ENCODE results near the gene VAMP5. TPM values are rescaled to one million over a fixed set of nuclear protein-coding genes. Genes with fewer than 3 reads are reported as not detected.
"Not testable (repeated sequence)": the region's sequence is repeated elsewhere in the genome, so short reads cannot be mapped to it uniquely, and the experiment has no call there.

Gene VAMP5
- total and polyA plus RNA-seq, 10 donors, result 58.5 to 129 (median 72.1) TPM

DNA sequence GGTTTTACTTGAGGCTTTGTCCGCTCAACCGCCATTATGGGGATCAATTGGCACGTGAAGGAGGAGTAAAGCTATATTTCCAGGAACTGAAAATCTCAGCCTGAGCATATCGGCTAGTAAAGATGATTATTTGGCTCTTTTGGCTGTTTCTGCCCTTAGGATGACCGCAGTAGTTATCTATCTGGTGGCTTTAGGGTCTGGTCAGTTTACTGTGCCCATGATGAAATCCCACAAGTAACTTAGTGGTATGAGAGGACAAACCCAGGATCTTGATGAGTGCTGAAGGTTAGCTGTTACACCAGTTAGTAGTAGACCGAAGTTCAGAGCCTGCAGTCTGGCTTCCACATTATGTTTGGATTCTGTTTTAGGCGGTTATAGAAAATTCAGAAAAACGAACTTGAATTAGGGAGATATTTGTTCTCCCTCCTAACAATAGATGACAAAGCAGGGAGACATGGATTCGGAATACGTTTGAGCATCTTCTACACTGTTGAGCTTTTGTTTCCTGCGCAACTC is 44.0 kb upstream of the VAMP5 start:
- intact Hi-C loops (cut with DNase I; ENCODE audit: low total_unique reads), result no loop called here
- no peak for TF ChIP-seq POLR2AphosphoS5 (IDR thresholded peaks at IDR 0.05)
- no peak for TF ChIP-seq CTCF (IDR thresholded peaks at IDR 0.05 in 8 of 11, conservative IDR thresholded peaks at IDR 0.05 in 3 of 11)
- Histone ChIP-seq H3K4me1 (peaks cover 20 to 71% (median 41%) of the 10 kb centered on the region in 6 donors), H3K27me3 (replicated peaks in 1 of 7) (no peaks in the 10 kb centered on the region), H3K27ac (peak overlapping the region; percentile 92 to 99 (median 99)), H3K36me3 (peaks cover 3 to 45% (median 41%) of the 10 kb centered on the region in 6 donors), H3K4me3 (peak overlapping the region; percentile 78 to 97 (median 88)), H3K9me3 (no peaks in the 10 kb centered on the region)
- 6 to 8% (median 7%) methylated on average over 11 of the region's 11 CpGs for WGBS, 5 donors
- no peak for DNase-seq

- Histone ChIP-seq H3K36me3 (peaks cover 3 to 56% (median 52%) of the 10 kb centered on the region in 6 donors), H3K4me1 (peaks cover 20 to 62% (median 40%) of the 10 kb centered on the region in 6 donors), H3K4me3 (peak overlapping the region in 6 of 8 donors; percentile 78 to 97 (median 88)), H3K9me3 (no peaks in the 10 kb centered on the region), H3K27ac (peak overlapping the region in 3 of 8 donors; percentile 92 to 99 (median 99)), H3K27me3 (replicated peaks in 1 of 7) (no peaks in the 10 kb centered on the region)
- intact Hi-C loops (cut with DNase I; ENCODE audit: low total_unique reads), result no loop called here
- DNase-seq, result no peak
- TF ChIP-seq POLR2A (IDR thresholded peaks at IDR 0.05) (no peak), CTCF (IDR thresholded peaks at IDR 0.05 in 8 of 11, conservative IDR thresholded peaks at IDR 0.05 in 3 of 11) (no peak)
- 45 to 60% (median 55%) methylated on average over 4 of the region's 4 CpGs for WGBS, 5 donors
Observed at GRCh38 chr2:85541262-85541661, 43.0 kb upstream of the VAMP5 start.

DNA sequence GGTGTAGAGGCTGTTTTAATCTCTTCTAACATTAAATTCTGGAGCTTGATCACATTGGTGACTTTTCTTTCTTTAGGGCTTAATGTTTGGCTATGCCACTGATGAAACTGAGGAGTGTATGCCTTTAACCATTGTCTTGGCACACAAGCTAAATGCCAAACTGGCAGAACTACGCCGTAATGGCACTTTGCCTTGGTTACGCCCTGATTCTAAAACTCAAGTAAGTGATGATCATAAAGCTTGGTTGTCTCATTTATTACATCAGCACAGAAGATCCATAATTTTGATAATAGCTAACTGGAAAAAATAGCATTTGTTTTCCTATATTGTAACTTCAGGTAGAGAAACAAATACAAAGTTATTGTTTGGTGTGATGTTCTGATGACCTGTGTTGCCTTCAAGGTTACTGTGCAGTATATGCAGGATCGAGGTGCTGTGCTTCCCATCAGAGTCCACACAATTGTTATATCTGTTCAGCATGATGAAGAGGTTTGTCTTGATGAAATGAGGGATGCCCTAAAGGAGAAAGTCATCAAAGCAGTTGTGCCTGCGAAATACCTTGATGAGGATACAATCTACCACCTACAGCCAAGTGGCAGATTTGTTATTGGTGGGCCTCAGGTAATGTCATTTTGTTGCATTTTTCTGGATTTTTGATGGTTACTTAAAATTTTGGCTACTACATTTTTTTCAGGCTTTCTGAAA is 42.3 kb upstream of the VAMP5 start:
- Histone ChIP-seq H3K27ac (peak overlapping the region in 3 of 8 donors; percentile 18 to 99 (median 92)), H3K36me3 (peaks cover 3 to 62% (median 54%) of the 10 kb centered on the region in 6 donors), H3K4me3 (peak overlapping the region in 2 of 8 donors; percentile 78 to 97), H3K9me3 (no peaks in the 10 kb centered on the region), H3K27me3 (replicated peaks in 1 of 7) (no peaks in the 10 kb centered on the region), H3K4me1 (peaks cover 20 to 56% (median 38%) of the 10 kb centered on the region in 6 donors)
- DNase-seq, result no peak
- WGBS, 5 donors, result 73 to 85% (median 75%) methylated on average over 5 of the region's 5 CpGs
- intact Hi-C loops (cut with DNase I; ENCODE audit: low total_unique reads), result no loop called here
- no peak for TF ChIP-seq POLR2AphosphoS5 (IDR thresholded peaks at IDR 0.05)
- no peak for TF ChIP-seq CTCF (IDR thresholded peaks at IDR 0.05 in 8 of 11, conservative IDR thresholded peaks at IDR 0.05 in 3 of 11)
- no peak for TF ChIP-seq POLR2A (IDR thresholded peaks at IDR 0.05)

DNA sequence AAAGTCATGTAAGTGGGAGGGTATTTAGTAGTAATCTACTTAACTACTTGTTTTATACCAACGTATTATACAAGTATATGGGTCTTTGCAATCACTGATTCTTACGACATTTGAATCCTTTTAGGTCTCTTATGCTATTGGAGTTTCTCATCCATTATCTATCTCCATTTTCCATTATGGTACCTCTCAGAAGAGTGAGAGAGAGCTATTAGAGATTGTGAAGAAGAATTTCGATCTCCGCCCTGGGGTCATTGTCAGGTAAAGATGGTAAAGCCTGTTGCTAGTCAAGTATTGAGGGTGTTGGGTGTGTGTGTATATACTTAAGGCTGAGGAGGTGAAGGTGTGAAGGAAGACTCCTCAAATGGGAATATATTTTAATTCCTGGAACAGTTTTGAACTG is 41.5 kb upstream of the VAMP5 start:
- Histone ChIP-seq H3K9me3 (no peaks in the 10 kb centered on the region), H3K27me3 (replicated peaks in 1 of 7) (no peaks in the 10 kb centered on the region), H3K27ac (no peak overlapping the region), H3K4me3 (no peak overlapping the region), H3K4me1 (peaks cover 13 to 47% (median 29%) of the 10 kb centered on the region in 6 donors), H3K36me3 (peaks cover 3 to 71% (median 57%) of the 10 kb centered on the region in 6 donors)
- DNase-seq, result no peak
- WGBS, 5 donors, result 84 to 93% (median 86%) methylated on average over 4 of the region's 4 CpGs
- intact Hi-C loops (cut with DNase I; ENCODE audit: low total_unique reads), result no loop called here
- TF ChIP-seq POLR2AphosphoS5 (IDR thresholded peaks at IDR 0.05), result no peak
- no peak for TF ChIP-seq POLR2A (IDR thresholded peaks at IDR 0.05)
- no peak for TF ChIP-seq CTCF (IDR thresholded peaks at IDR 0.05 in 8 of 11, conservative IDR thresholded peaks at IDR 0.05 in 3 of 11)

DNA sequence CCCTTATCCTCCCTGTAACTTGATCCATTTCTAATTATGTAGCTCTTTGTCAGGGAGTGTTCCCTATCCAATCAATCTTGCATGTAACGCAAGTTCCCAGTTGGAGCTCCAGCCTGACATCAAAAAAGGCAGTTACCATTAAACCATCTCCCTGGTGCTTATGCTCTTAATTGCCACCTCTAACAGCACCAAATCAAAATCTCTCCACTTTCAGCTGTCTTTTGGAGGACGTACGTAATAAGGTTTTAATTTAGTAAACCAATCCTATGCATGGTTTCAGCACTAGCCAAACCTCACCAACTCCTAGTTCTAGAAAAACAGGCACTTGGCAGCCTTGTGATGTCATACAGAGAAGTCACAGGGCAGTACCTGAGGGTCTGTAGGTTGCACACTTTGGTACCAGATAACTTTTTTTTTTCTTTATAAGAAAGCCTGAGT is 40.0 kb upstream of the VAMP5 start:
- peaks cover 13 to 44% (median 27%) of the 10 kb centered on the region in 6 donors for H3K4me1 ChIP-seq
- H3K27me3 ChIP-seq (replicated peaks in 1 of 7); H3K27ac ChIP-seq; H3K4me3 ChIP-seq; H3K9me3 ChIP-seq; DNase-seq; intact Hi-C loops (cut with DNase I; ENCODE audit: low total_unique reads): not testable (repeated sequence)
- peaks cover 3 to 86% (median 57%) of the 10 kb centered on the region in 6 donors for H3K36me3 ChIP-seq
- WGBS, 5 donors, result 83 to 93% (median 89%) methylated on average over 3 of the region's 3 CpGs

Data from spleen (tissue), 11 donors.